ENCODE results near the gene HLCS. TPM values are rescaled to one million over a fixed set of nuclear protein-coding genes. Genes with fewer than 3 reads are reported as not detected.
A peak's percentile ranks its signal among the peaks of the same experiment; 100 is the strongest.

The HLCS gene
- total RNA-seq, 1 experiment from 2014 or later: 12.7 TPM

DNA sequence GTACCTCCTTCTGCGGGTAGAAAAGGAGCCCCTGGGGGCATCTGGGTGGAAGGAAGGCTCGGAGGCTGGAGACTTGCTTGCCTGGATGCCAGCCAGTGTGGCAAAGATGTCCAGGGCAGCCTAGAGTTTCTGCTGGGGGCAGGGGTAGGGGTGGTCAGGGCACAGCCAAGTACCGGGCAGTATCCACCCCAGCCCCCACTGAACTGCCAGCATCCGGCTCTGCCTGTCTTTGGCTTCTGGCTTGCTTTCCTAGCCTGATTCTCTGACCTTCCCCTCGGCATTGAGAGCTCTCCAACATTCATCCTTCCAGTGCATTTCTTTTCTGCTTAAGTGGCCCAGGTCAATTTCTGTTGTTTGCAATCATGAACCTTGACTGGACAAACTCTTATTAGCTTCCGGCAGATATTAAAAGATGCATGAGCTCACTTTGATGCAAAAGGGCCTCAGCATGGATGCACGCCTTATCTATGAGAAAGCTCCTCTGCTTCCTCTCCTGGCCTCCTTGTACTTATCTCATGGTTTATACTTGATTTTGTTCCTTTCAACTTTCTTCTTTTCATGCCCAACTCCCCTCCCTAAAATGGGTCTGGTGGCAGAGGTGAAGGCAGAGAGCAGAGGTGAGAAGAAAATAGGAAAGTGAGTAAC lies 116.9 kb downstream of the HLCS start:
- no peak overlapping the region for H3K4ac ChIP-seq (ENCODE audit: low read depth, low read length)
- H3K4me3 Mint-ChIP-seq: no peak overlapping the region
- no peaks in the 10 kb centered on the region for H3K79me1 ChIP-seq (ENCODE audit: insufficient read depth, low read depth, low read length, poor library complexity, severe bottlenecking)

More for the DNA sequence above, 116.9 kb downstream of the HLCS start:
- no peak overlapping the region for H4K91ac ChIP-seq (ENCODE audit: insufficient read length, low read depth, low read length)
- no peak overlapping the region for H3K27ac Mint-ChIP-seq
- H3K36me3 Mint-ChIP-seq (ENCODE audit: insufficient read depth in 1 of 3, low read depth in 3 of 3): no peaks in the 10 kb centered on the region; a peak in 1 of 7 replicates
- H3K79me2 ChIP-seq (ENCODE audit: insufficient read depth, low read length): no peaks in the 10 kb centered on the region
- H3T11ph ChIP-seq (ENCODE audit: low read length): no peak overlapping the region
- H3K56ac ChIP-seq (ENCODE audit: insufficient read length, low read depth, low read length): peak overlapping the region; percentile 46
- peaks cover 12 to 23% of the 10 kb centered on the region in 2 experiments for H3K4me1 Mint-ChIP-seq
- no peak overlapping the region for H4K8ac ChIP-seq (replicated peaks; ENCODE audit: insufficient read length, low read depth, low read length)
- H3K23ac ChIP-seq (ENCODE audit: insufficient read length, low read depth, low read length): no peak overlapping the region
- H3K4me2 ChIP-seq (ENCODE audit: insufficient read depth, insufficient read length, low read length): no peak overlapping the region
- H3K27me3 ChIP-seq (ENCODE audit: insufficient read depth, low read length): no peaks in the 10 kb centered on the region
- H2BK5ac ChIP-seq (ENCODE audit: insufficient read length, low read length): no peak overlapping the region
- H3K23me2 ChIP-seq (ENCODE audit: insufficient read length, low read depth, low read length, poor library complexity, severe bottlenecking): peaks cover 2% of the 10 kb centered on the region
- H4K20me1 ChIP-seq (ENCODE audit: control insufficient read depth, insufficient read depth, insufficient read length): no peaks in the 10 kb centered on the region
- no peaks in the 10 kb centered on the region for H3K9me3 Mint-ChIP-seq
- no peak overlapping the region for H2BK12ac ChIP-seq (ENCODE audit: insufficient read length, low read depth, low read length)
- DNase-seq: no peak
- H3K27ac ChIP-seq (ENCODE audit: insufficient read length, low read depth, low read length): no peak overlapping the region
- H2BK20ac ChIP-seq (ENCODE audit: low read depth, low read length, poor library complexity, severe bottlenecking): no peak overlapping the region
- no peak overlapping the region for H3K9ac ChIP-seq (ENCODE audit: extremely low read depth, insufficient read length, low read length)
- H3K27me3 Mint-ChIP-seq (ENCODE audit: low read depth): peaks cover 1% of the 10 kb centered on the region; the same call in 1 of the 2 replicates
- no CpG with 5 or more reads among the region's 7 CpGs for WGBS (ENCODE audit: extremely low coverage, insufficient read length, low lambda C conversion rate)
- no peaks in the 10 kb centered on the region for H3K4me1 ChIP-seq (ENCODE audit: insufficient read depth, low read length)
- no peak overlapping the region for H2AK5ac ChIP-seq (ENCODE audit: insufficient read length, low read length)
- H3K9me3 ChIP-seq (ENCODE audit: control insufficient read depth, low read depth, low read length): no peaks in the 10 kb centered on the region
- H4K5ac ChIP-seq (ENCODE audit: insufficient read length, low read depth, low read length): no peak overlapping the region
- no peak overlapping the region for H2BK120ac ChIP-seq (ENCODE audit: low read depth, low read length, poor library complexity, severe bottlenecking)
- no peak overlapping the region for H2BK15ac ChIP-seq (ENCODE audit: low read depth, low read length)
- no peak overlapping the region for H3K14ac ChIP-seq (ENCODE audit: insufficient read depth, low read length)
- no peak for TF ChIP-seq CTCF (conservative IDR thresholded peaks at IDR 0.05)
- H2AFZ ChIP-seq (ENCODE audit: low read length): no peak overlapping the region
- no peak overlapping the region for H3K18ac ChIP-seq (ENCODE audit: insufficient read length, low read depth, low read length)

Data from H9 (cell line).